PC-9 (cell line): ENCODE results near the gene GNAO1.

ENCODE experiments used
- CTCF ChIP-seq: fragments of 200-600 bp; sonication (generic); conservative IDR thresholded peaks from 2 replicates; pipeline ENCODE4 v1.6.1; 2017; ENCODE audit warnings: mixed run types, antibody characterized with exemption, mild to moderate bottlenecking, moderate library complexity
- EZH2 ChIP-seq: fragments of 200-600 bp; sonication (generic); IDR thresholded peaks from 2 replicates; pipeline ENCODE4 v1.8.0; 2017; ENCODE audit warnings: antibody characterized with exemption, low read depth

DNA sequence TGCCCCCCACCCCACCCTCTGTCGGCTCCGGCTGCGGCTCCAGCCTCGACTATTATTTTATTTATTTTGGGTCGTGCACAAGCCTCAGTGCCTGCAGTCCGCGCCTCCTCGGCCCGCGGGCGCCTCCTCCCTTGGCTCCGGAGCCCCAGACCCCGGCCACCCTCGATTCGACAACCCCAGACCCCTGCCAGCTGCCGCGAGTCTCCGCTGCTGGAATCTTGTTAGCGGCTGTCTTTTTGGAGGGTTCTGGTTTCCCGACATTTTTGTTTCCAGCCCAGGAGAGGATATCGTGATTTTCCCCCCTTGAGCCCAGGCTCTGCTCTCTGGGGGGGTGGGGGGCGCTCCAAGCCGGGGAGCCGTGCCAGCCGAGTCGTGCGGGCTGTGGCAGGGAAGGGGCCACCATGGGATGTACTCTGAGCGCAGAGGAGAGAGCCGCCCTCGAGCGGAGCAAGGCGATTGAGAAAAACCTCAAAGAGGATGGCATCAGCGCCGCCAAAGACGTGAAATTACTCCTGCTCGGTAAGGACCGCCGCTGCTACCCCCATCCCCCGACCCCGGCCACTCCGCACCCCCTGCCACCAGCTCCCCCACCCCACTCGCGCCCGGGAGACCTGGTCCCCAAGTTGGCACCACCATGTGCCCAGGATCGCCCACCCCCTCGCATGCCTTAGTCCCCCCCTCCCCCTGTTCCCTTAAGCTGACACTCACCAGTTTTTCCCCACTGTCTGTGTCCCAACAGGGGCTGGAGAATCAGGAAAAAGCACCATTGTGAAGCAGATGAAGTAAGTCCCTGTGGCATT lies 746 bp downstream of the GNAO1 start:
- TF ChIP-seq CTCF (no peak), EZH2 (no peak)
